ENCODE results near the gene CALHM6.

CALHM6 gene

DNA sequence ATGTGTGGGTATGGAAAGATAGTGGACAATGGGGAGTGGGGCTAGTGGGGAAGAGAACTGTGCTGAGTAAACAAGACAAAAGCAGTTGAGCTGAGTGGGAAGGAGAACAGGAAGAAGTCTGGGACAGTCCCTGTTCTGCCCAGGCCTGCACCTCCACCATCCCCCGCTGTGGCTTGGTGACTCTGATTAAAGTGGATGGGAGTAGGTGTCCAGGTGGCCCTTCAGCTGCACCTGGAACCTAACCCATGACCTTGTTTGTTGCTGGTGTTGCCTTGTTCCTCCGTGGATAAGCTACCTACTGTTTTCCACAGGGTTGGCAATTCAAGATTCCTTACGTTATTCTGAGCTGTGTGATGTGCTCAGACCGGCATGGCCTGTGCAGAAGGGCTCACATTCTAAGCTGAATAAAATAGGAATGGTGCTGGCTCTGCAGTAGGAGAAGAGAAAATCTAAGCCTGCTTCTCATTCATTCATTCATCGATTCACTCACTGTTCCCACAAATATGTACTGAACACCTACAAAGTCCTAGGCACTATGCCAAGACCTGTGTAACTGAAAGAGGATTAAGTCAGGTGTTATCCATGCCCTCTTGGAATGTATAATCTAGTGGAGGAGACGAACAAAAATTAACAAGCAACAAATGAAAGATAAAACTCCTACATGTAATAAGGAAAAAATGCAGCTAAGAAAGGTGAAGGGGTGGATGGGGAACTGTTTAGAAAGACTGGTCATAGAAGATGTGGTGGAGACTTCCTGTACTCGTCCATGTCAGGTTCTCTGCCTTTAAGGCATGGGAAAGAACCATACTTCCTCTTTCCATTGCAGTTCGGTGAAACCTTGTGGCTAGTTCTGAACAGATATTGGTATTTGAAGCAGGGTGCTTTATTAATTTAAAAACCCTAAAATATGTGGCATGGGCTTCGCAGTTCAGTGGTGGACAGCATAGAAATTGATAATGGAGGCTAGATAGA lies 10.1 kb upstream of the CALHM6 start:
- CTCF ChIA-PET, result interaction anchor here (0.7 kb wide), 1 partner anchor 234 kb away, joined by 3 read pairs; no protein-coding TSS in a partner anchor
- Mint-ChIP-seq H3K4me3 (no peak overlapping the region), H3K4me1 (peaks cover 16% of the 10 kb centered on the region), H3K27ac (no peak overlapping the region), H3K9me3 (no peaks in the 10 kb centered on the region), H3K27me3 (peaks cover 31% of the 10 kb centered on the region), H3K36me3 (no peaks in the 10 kb centered on the region)
- no peak for DNase-seq

DNA sequence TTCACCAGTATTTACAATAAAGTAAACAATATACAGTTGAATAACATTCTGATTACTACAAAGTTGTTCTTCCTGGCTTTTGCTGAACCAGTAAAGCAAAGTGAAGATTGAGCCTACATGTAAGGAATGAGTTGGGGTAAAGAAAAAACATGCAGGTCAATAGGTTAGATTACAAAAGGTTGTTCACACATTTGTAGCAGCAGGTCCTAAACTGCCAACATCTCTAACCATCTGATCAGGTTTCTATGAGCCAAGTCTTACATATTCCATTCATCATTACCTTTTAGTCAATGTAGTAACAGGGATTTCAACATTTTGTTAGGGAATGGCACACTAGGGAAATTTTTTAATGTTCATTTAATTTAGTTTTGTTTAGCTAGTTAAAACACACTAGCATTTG lies 9.3 kb upstream of the CALHM6 start:
- no peaks in the 10 kb centered on the region for H3K9me3 Mint-ChIP-seq

DNA sequence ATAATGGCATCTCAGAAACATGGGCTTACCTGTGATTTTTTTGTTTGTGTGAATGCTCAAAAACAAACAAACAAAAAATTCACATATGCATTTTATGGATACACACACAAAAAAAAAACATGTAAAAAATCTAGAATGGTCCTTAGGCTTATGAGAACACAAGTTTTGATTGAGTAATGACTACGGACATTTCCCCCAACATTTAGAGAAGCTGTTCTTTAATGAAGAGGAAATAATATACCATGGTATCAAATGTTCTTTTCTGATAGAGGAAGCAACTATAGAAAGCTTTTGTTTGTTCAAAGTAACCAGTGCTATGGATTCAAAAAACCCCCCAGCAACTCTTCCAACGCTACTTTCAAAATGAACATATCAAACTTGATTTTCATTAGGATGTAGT lies 8.6 kb upstream of the CALHM6 start:
- H3K4me3 Mint-ChIP-seq, result no peak overlapping the region
- H3K36me3 Mint-ChIP-seq, result no peaks in the 10 kb centered on the region
- no peak overlapping the region for H3K27ac Mint-ChIP-seq
- peaks cover 31% of the 10 kb centered on the region for H3K4me1 Mint-ChIP-seq
- no peaks in the 10 kb centered on the region for H3K9me3 Mint-ChIP-seq
- no peak for DNase-seq
- peaks cover 26% of the 10 kb centered on the region for H3K27me3 Mint-ChIP-seq
- CTCF ChIA-PET, result no interaction called here

More for the DNA sequence above, 9.3 kb upstream of the CALHM6 start:
- Mint-ChIP-seq H3K27me3 (peaks cover 30% of the 10 kb centered on the region), H3K27ac (no peak overlapping the region), H3K36me3 (no peaks in the 10 kb centered on the region), H3K4me1 (peaks cover 25% of the 10 kb centered on the region), H3K4me3 (no peak overlapping the region)
- CTCF ChIA-PET, result no interaction called here
- no peak for DNase-seq

DNA sequence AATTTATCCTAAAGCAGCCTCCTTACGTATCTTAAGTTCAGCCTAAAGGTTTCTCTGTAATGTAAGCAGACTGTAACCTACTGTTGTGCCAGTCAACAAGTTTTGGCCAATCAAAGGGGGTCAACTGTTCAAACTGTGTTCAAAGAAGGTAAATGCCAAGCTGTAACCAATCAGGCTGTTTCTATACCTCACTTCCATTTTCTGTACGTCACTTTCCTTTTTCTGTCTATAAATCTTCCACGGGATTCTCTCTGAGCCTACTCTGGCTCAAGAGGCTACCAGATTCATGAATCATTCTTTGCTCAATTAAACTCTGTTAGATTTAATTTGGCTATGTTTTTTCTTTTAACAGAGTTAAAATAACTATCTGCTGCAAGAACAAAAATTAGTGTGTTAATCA lies 5.1 kb upstream of the CALHM6 start:
- Mint-ChIP-seq H3K27me3 (peaks cover 30% of the 10 kb centered on the region), H3K36me3 (no peaks in the 10 kb centered on the region), H3K4me1 (peaks cover 37% of the 10 kb centered on the region), H3K9me3 (no peaks in the 10 kb centered on the region), H3K4me3 (no peak overlapping the region), H3K27ac (no peak overlapping the region)
- DNase-seq, result no peak
- CTCF ChIA-PET, result no interaction called here

- CTCF ChIA-PET, result no interaction called here
- Mint-ChIP-seq H3K27me3 (peaks cover 34% of the 10 kb centered on the region), H3K27ac (no peak overlapping the region), H3K4me3 (no peak overlapping the region), H3K4me1 (peaks cover 40% of the 10 kb centered on the region), H3K9me3 (no peaks in the 10 kb centered on the region), H3K36me3 (no peaks in the 10 kb centered on the region)
- no peak for DNase-seq
These were observed 4.2 kb upstream of the CALHM6 start for GRCh38 chr6:116456927-116457326.

GRCh38 chr6:116458264-116458663 lies 2.9 kb upstream of the CALHM6 start:
- Mint-ChIP-seq H3K36me3 (peaks cover 1% of the 10 kb centered on the region), H3K9me3 (no peaks in the 10 kb centered on the region), H3K4me1 (peaks cover 48% of the 10 kb centered on the region), H3K27me3 (peaks cover 42% of the 10 kb centered on the region), H3K4me3 (no peak overlapping the region), H3K27ac (no peak overlapping the region)
- no peak for DNase-seq
- CTCF ChIA-PET, result interaction anchor here (1.2 kb wide), 1 partner anchor 171 kb away, joined by 4 read pairs; no protein-coding TSS in a partner anchor

GRCh38 chr6:116459927-116460326 lies 1.2 kb upstream of the CALHM6 start:
- peaks cover 61% of the 10 kb centered on the region for H3K4me1 Mint-ChIP-seq
- CTCF ChIA-PET, result no interaction called here
- H3K27me3 Mint-ChIP-seq, result peaks cover 42% of the 10 kb centered on the region
- no peak for DNase-seq
- no peak overlapping the region for H3K27ac Mint-ChIP-seq
- H3K36me3 Mint-ChIP-seq, result peaks cover 3% of the 10 kb centered on the region
- H3K4me3 Mint-ChIP-seq, result no peak overlapping the region
- H3K9me3 Mint-ChIP-seq, result no peaks in the 10 kb centered on the region

- DNase-seq, result peak; percentile 70
- Mint-ChIP-seq H3K9me3 (no peaks in the 10 kb centered on the region), H3K27ac (peak overlapping the region; percentile 50), H3K4me3 (peak overlapping the region; percentile 57), H3K4me1 (peaks cover 61% of the 10 kb centered on the region), H3K27me3 (peaks cover 51% of the 10 kb centered on the region), H3K36me3 (peaks cover 3% of the 10 kb centered on the region)
- CTCF ChIA-PET, result no interaction called here
These were observed 1.0 kb downstream of the CALHM6 start for GRCh38 chr6:116461932-116462885.

DNA sequence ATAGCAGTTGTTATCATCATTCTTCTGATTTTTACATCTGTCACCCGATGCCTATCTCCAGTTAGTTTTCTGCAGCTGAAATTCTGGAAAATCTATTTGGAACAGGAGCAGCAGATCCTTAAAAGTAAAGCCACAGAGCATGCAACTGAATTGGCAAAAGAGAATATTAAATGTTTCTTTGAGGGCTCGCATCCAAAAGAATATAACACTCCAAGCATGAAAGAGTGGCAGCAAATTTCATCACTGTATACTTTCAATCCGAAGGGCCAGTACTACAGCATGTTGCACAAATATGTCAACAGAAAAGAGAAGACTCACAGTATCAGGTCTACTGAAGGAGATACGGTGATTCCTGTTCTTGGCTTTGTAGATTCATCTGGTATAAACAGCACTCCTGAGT lies 2.1 kb downstream of the CALHM6 start:
- DNase-seq, result no peak
- Mint-ChIP-seq H3K27me3 (peaks cover 52% of the 10 kb centered on the region), H3K27ac (no peak overlapping the region), H3K9me3 (no peaks in the 10 kb centered on the region), H3K4me3 (peak overlapping the region; percentile 20), H3K36me3 (peaks cover 3% of the 10 kb centered on the region), H3K4me1 (peaks cover 58% of the 10 kb centered on the region)
- CTCF ChIA-PET, result interaction anchor here (0.9 kb wide), 1 partner anchor 72 kb away, joined by 3 read pairs; no protein-coding TSS in a partner anchor

- CTCF ChIA-PET, result interaction anchor here (0.7 kb wide), 1 partner anchor 19 kb away, joined by 3 read pairs; no protein-coding TSS in a partner anchor
- Mint-ChIP-seq H3K27ac (peak overlapping the region; percentile 17), H3K27me3 (peaks cover 50% of the 10 kb centered on the region), H3K4me3 (no peak overlapping the region), H3K9me3 (no peaks in the 10 kb centered on the region), H3K36me3 (peaks cover 3% of the 10 kb centered on the region), H3K4me1 (peaks cover 56% of the 10 kb centered on the region)
- DNase-seq, result no peak
These were observed 4.1 kb downstream of the CALHM6 start for GRCh38 chr6:116465246-116465645.

DNA sequence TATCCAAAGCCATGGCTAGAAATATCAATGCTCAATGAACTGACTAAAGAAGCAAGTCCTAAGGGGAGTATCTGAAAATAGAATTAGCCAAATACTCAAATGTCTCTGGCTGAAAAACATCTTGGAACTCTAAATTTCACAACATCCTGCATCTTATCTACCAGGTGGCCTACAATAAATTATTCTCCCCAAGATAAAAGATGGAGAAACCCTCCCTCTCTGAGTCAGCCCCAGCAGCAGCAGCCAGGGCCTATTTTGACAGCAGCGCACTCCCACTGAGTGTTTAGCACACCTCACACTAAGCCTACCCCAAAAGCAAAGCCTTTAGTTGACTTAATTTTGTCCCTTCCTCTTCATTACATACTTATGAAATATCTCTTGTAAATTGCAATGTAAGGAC lies 5.9 kb downstream of the CALHM6 start:
- no peak for DNase-seq
- CTCF ChIA-PET, result no interaction called here
- H3K36me3 Mint-ChIP-seq, result peaks cover 3% of the 10 kb centered on the region
- H3K4me1 Mint-ChIP-seq, result peaks cover 41% of the 10 kb centered on the region
- H3K9me3 Mint-ChIP-seq, result no peaks in the 10 kb centered on the region
- peaks cover 35% of the 10 kb centered on the region for H3K27me3 Mint-ChIP-seq
- no peak overlapping the region for H3K27ac Mint-ChIP-seq
- no peak overlapping the region for H3K4me3 Mint-ChIP-seq

GRCh38 chr6:116467514-116467913 lies 6.3 kb downstream of the CALHM6 start:
- CTCF ChIA-PET, result no interaction called here
- no peak overlapping the region for H3K27ac Mint-ChIP-seq
- DNase-seq, result no peak
- no peak overlapping the region for H3K4me3 Mint-ChIP-seq
- H3K36me3 Mint-ChIP-seq, result peaks cover 2% of the 10 kb centered on the region
- peaks cover 31% of the 10 kb centered on the region for H3K27me3 Mint-ChIP-seq
- no peaks in the 10 kb centered on the region for H3K9me3 Mint-ChIP-seq
- H3K4me1 Mint-ChIP-seq, result peaks cover 40% of the 10 kb centered on the region

DNA sequence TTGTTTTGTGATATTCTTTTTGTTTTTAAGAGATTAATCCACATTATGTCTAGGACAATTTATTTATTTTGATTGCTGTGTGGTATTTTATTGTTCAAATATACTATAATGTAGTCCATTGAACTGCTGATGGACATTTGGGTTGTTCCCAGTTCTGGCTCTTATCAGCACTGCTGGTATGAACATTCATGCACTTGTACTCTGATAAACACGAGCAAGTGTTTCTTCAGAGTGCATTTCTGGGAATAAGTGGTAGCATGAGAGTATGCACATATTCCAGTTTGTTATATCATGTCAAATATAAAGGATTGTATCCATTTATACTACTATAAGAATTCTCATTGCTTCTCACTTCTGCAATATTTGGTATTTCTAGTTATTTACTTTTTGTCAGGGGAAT lies 7.1 kb downstream of the CALHM6 start:
- Mint-ChIP-seq H3K4me3 (no peak overlapping the region), H3K9me3 (no peaks in the 10 kb centered on the region), H3K27ac (no peak overlapping the region), H3K36me3 (peaks cover 2% of the 10 kb centered on the region), H3K4me1 (peaks cover 32% of the 10 kb centered on the region), H3K27me3 (peaks cover 24% of the 10 kb centered on the region)
- no peak for DNase-seq
- CTCF ChIA-PET, result no interaction called here

GRCh38 chr6:116471531-116471930 lies 10.4 kb downstream of the CALHM6 start:
- DNase-seq, result no peak
- H3K27me3 Mint-ChIP-seq, result peaks cover 18% of the 10 kb centered on the region
- CTCF ChIA-PET, result no interaction called here
- H3K36me3 Mint-ChIP-seq, result no peaks in the 10 kb centered on the region
- H3K9me3 Mint-ChIP-seq, result no peaks in the 10 kb centered on the region
- no peak overlapping the region for H3K27ac Mint-ChIP-seq
- peaks cover 35% of the 10 kb centered on the region for H3K4me1 Mint-ChIP-seq
- H3K4me3 Mint-ChIP-seq, result no peak overlapping the region

Measured in activated naive CD4-positive, alpha-beta T cell treated with anti-CD3 and anti-CD28 coated beads, Interleukin-2, amount 10 ng/mL, durations not matched to agents 7 days and 5 days (primary cell).